Cerebellar cortex (tissue), 1 donor: ENCODE results near the gene OPA1.
A peak's percentile ranks its signal among the peaks of the same experiment; 100 is the strongest.
"Not testable (repeated sequence)": the region's sequence is repeated elsewhere in the genome, so short reads cannot be mapped to it uniquely, and the experiment has no call there.

Experiments used
- DNase-seq: peaks from one replicate; pipeline ENCODE4 v3.0.0-alpha.2; 2015; ENCODE audit warnings: low spot score

Gene OPA1

GRCh38 chr3:193589616-193590015 lies 3.4 kb upstream of the OPA1 start:
- no peak for DNase-seq

DNA sequence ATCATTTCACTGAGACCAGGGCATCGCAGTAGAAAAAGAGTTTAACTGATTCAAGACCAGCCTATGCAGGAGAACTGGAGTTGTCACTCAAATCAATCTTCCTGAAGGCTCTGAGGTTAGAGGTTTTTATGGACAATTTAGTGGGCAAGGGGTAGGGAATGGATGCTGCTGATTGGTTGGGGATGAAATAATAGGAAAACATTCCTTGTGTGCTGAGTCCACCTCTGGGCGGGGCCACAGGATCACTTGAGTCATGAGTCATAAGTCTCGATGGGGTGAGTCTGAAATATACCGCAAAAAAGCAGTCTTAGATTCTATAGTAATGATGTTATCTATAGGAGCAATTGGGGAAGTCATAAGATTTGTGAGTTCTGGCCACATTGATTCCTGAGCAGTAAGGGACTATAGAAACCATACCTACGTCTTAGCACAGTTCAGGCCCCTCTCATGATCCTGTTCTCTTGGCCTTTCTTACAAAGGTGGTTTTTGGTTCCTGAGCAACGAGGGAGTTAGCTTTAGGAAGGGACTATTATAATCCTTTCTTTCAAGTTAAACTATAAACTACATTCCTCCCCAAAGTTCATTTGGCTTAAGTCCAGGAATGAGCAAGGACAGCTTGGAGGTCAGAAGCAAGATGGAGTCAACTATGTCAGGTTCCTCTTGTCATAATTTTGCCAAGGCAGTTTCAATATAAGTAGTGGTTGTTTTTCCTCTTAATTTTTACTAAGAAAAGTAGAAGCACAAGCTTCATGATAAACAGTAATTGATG lies 2.7 kb upstream of the OPA1 start:
- no peak for DNase-seq

GRCh38 chr3:193593668-193594030 lies 641 bp downstream of the OPA1 start:
- no peak for DNase-seq

DNA sequence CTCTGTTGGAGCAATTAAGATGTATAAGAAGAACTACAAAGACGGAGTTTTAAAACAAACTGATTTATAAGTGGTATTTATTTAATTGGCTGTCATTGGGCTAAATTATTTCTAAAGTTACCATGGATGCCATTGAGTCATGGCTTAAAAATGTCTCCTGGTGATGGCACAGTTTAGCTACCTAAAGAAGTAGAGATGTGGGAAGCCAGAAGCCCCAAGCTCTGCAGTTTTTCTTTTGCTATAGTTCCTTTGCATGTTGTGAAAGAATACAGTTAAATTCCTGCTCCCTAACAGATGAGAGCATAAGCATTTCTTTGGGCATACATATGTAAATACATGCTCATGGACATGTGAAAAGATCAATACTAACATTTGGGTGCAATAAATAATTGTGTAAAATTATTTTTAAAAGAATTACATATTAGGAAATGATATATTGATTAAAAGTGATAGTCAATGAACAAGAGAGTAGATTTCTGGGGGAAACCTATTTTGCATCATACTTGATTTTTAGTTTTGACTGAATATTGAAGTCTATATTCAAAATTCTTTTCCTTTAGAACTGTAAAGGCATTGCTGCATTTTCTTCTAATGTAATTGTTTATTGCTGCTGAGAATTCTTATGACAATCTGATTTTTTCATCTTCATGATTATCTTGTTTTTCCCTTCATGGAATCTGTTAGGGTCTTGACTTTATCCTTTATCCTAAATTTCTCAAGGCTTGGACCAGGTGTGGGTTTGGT lies 2.1 kb downstream of the OPA1 start:
- DNase-seq, result no peak

DNA sequence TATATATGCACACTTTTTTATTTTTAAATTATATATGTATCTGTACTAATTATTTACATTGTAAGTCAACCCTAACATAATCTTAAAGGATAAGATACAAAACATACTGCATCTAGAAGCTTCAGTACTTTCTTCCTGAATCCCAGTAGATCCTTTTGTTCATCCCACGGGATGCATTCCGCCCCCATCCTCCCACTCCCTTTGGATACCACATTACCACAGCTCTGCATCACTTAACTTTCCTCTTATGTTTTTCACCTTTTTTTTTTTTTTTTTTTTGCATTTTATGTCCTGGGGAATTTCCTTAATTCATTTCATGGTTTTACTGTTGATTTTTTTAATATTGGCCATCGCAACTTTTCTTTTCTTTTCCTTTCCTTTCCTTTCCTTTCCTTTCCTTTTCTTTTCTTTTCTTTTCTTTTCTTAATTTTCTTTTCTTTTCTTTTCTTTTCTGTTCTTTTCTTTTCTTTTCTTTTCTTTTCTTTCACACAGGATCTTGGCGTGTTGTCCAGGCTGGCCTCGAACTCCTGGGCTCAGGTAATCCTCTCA lies 3.0 kb downstream of the OPA1 start:
- no peak for DNase-seq

GRCh38 chr3:193598202-193598601 lies 5.2 kb downstream of the OPA1 start:
- DNase-seq, result no peak

- no peak for DNase-seq
Observed at GRCh38 chr3:193599393-193599792, 6.4 kb downstream of the OPA1 start.

GRCh38 chr3:193605876-193606275 lies 12.9 kb downstream of the OPA1 start:
- DNase-seq, result peak; percentile 68

DNA sequence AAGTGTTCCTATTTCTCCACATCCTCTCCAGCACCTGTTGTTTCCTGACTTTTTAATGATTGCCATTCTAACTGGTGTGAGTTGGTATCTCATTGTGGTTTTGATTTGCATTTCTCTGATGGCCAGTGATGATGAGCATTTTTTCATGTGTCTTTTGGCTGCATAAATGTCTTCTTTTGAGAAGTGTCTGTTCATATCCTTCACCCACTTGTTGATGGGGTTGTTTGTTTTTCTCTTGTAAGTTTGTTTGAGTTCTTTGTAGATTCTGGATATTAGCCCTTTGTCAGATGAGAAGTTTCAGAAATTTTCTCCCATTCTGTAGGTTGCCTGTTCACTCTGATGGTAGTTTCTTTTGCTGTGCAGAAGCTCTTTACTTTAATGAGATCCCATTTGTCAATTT lies 13.9 kb downstream of the OPA1 start:
- DNase-seq, result not testable (repeated sequence)

DNA sequence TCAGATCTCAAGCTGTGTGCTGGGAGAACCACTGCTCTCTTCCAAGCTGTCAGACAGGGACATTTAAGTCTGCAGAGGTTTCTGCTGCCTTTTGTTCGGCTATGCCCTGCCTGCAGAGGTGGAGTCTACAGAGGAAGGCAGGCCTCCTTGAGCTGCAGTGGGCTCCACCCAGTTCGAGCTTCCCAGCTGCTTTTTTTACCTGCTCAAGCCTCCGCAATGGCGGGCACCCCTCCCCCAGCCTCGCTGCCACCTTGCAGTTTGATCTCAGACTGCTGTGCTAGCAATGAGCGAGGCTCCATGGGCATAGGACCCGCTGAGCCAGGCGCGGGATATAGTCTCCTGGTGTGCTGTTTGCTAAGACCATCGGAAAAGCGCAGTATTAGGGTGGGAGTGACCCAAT lies 17.5 kb downstream of the OPA1 start:
- DNase-seq, result not testable (repeated sequence)

- no peak for DNase-seq
Observed at GRCh38 chr3:193614430-193614829, 21.4 kb downstream of the OPA1 start.

DNA sequence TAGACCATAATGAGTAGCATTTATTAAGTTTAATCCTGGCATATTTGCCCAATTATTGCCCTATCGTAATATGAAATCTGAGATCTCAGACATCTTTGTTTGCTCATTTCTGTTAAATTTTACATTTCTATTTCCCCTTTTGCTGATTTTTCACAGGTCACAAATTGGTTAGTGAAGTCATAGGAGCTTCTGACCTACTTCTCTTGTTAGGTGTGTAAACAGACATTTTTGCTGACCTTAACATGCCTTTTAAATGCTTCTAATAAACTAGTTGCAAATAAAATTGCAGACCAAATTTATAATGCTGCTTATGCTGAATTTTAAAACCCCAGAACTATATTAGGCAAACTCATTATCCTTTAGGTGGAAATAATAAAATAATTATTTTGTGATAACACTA lies 24.6 kb downstream of the OPA1 start:
- no peak for DNase-seq

- DNase-seq, result no peak
Observed at GRCh38 chr3:193620057-193620456, 27.0 kb downstream of the OPA1 start.

- no peak for DNase-seq
Observed at GRCh38 chr3:193620650-193621049, 27.6 kb downstream of the OPA1 start.

DNA sequence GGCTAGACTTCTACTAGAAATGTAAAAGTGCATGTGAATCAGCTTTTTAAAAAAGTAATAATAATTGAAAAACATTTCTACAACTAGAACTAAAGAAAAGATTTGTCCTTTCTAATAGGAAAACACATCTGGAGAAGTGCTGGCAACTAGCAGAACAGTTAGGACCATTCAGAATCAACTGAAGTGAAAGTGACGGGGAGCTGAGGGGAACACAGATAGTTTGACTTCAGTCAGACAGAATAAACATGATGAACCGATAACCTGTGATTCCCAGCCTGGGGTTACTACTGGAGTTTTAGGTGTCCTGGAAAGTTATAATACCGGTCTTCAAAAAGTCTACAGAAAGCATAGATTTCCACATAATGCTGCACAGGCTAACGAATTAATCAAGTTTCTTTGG lies 28.1 kb downstream of the OPA1 start:
- no peak for DNase-seq

DNA sequence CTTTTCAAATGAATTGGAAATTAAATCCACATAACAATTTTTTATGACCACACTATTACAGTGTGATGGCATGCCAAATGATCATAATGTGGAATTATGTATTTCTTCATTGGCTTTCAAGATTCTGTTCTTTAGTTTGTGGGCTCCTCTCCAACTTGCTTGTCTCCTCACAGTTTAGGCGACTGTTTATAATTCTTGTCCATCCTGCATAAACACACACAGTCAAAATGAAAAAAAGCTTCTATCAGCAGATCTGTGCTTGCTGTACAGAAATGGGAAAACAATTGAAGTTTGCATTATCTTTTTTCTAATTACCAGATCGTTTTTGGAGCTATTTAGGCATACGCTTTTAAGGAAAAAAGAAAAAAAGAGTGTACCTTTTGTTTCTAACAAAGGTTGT lies 37.0 kb downstream of the OPA1 start:
- no peak for DNase-seq

GRCh38 chr3:193637831-193638230 lies 44.8 kb downstream of the OPA1 start:
- DNase-seq, result no peak

- DNase-seq, result no peak
Observed at GRCh38 chr3:193638833-193639232, 45.8 kb downstream of the OPA1 start.

DNA sequence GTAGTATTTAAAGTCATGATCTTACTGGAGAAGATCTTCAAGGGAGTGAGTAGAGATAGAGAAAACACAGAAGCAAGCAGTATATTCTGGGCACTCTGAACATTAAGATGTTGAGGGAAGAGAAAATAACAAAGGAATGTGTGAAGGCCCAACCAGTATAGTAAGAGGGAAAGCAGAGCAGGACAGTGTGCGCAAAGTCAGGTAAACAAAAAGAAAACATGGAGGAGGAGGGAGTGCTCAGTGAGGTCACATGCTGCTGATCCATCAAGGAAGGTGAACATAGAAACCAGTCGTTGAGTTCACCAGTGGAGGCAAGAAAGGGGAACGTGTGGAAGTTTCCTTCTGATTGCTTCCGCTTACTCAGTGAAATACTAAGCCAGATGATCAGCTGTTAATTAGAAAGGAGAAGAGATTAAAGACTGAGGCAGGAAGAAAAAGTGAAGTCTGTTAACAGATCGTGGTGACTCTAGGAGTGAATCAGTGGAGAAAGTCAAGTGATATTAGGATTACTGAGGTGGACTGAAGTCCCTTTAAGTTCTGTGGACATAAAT lies 47.2 kb downstream of the OPA1 start:
- no peak for DNase-seq

DNA sequence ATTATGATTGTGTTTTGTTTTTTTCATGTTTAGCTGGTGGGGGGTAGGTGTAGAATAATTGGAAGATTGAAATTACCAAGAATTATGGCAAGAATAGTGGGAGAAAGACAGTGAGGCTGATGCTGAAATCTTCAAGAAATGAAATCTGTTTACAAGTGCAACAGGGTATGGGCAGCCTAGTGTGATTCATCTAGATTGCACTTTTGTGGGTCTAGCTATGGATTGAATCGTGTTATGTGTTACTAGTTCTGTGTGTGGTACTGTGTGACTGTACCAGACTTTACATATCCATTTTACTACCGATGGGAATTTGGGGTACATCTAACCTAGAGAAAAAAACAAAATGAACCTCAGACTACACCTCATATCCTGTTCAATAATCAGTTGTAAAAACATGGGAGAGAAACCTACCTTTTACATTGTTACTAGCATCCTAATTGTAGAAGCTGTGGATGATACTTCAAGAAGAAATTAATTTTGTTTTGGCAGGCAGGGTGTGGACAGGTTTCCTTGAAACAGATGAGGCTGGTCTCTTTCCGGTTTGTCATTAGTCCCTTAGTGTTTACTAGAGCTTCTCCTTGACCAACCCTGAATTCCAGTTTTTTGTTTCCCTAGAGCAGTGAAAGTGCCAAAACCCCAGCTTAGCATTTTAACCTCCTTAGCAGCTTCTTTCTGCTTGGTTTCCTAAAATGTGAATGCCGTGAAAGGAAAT lies 47.9 kb downstream of the OPA1 start:
- DNase-seq, result no peak

- no peak for DNase-seq
Observed at GRCh38 chr3:193641440-193641775, 48.4 kb downstream of the OPA1 start.

DNA sequence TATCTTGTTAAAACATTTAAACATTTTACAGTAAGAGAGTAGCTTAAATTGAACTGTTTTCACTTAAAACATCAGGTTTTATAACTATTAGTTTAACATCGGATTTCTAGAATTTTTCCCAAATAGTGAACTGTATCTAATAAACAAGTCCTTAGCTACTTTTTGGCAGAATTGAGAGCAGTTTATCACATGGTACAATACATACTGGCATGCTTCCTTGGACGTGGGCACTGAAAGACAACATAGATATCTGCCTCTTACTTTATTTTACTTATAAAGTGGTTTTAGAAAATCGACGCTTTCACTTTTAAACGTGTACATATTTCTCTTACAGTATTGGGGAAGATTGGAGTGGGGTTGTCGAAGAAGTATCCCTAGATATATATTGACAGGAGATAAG lies 52.8 kb downstream of the OPA1 start:
- DNase-seq, result no peak
